MCF 10A (cell line): ENCODE results near the gene SPATA4. TPM values are rescaled to one million over a fixed set of nuclear protein-coding genes. Genes with fewer than 3 reads are reported as not detected.
"Not testable (repeated sequence)": the region's sequence is repeated elsewhere in the genome, so short reads cannot be mapped to it uniquely, and the experiment has no call there.

ENCODE experiments used
- BruUV-seq: library from RNA; stranded (reverse); fragments of 400-500 nt; replicated peaks from 2 replicates; lab custom pipeline; 2021; lab: Mats Ljungman, UMichigan
- CTCF ChIA-PET: fragments of 300-600 bp; sonication (Branson Sonifier 250); formaldehyde crosslinking; extraction: SDS; loops from one replicate; lab custom pipeline; 2021; ENCODE audit warnings: antibody characterized with exemption, inconsistent platforms; lab: Yijun Ruan, JAX
- POLR2A ChIA-PET: fragments of 300-600, 350-650 bp; sonication (Branson Sonifier 250); formaldehyde crosslinking; extraction: SDS; loops from one replicate; lab custom pipeline; 2020; ENCODE audit warnings: antibody characterized with exemption, inconsistent platforms; lab: Yijun Ruan, JAX
- DNase-seq: peaks from one replicate; pipeline ENCODE4 v3.0.0-alpha.2; 2018; ENCODE audit not compliant: unreplicated experiment
- H3K27ac Mint-ChIP-seq: one replicate; pipeline ENCODE4 v1.8.0; 2022; ENCODE audit warnings: mild to moderate bottlenecking, low read depth, mixed read lengths; ENCODE audit not compliant: unreplicated experiment
- H3K27me3 Mint-ChIP-seq: one replicate; pipeline ENCODE4 v1.8.0; 2022; ENCODE audit warnings: mixed read lengths; ENCODE audit not compliant: insufficient read depth, unreplicated experiment
- H3K36me3 Mint-ChIP-seq: one replicate; pipeline ENCODE4 v1.8.0; 2022; ENCODE audit warnings: mild to moderate bottlenecking, moderate library complexity, mixed read lengths; ENCODE audit not compliant: insufficient read depth, unreplicated experiment
- H3K4me1 Mint-ChIP-seq: one replicate; pipeline ENCODE4 v1.8.0; 2022; ENCODE audit warnings: mixed read lengths; ENCODE audit not compliant: insufficient read depth, unreplicated experiment
- H3K4me3 Mint-ChIP-seq: one replicate; pipeline ENCODE4 v1.8.0; 2022; ENCODE audit warnings: mild to moderate bottlenecking, moderate library complexity, mixed read lengths; ENCODE audit not compliant: unreplicated experiment
- H3K9me3 Mint-ChIP-seq: one replicate; pipeline ENCODE4 v1.8.0; 2022; ENCODE audit warnings: mixed read lengths; ENCODE audit not compliant: unreplicated experiment
- CTCF ChIP-seq: fragments of 200-600 bp; IDR thresholded peaks from one replicate; pipeline ENCODE4 v1.8.0; 2022; ENCODE audit warnings: antibody characterized with exemption, mild to moderate bottlenecking; ENCODE audit not compliant: unreplicated experiment
- intact Hi-C: fragments of 100-400 bp; cut with micrococcal nuclease; formaldehyde crosslinking; loops from 2 replicates; pipeline ENCODE4 v1.14.1; 2022
- total RNA-seq: library from RNA; stranded (reverse); gene quantifications from 2 replicates; pipeline ENCODE4 v1.2.3, GENCODE V29; 2022

SPATA4 gene
- total RNA-seq, 1 experiment from 2014 or later: 0.21 TPM

- DNase-seq: no peak
- no peak for TF ChIP-seq CTCF
- ChIA-PET CTCF (interaction anchor here (1.0 kb wide), 1 partner anchor 17 kb away, joined by 3 read pairs; no protein-coding TSS in a partner anchor), POLR2A (no interaction called here)
- Mint-ChIP-seq H3K4me1 (no peaks in the 10 kb centered on the region), H3K27me3 (no peaks in the 10 kb centered on the region), H3K4me3 (no peak overlapping the region), H3K36me3 (no peaks in the 10 kb centered on the region), H3K9me3 (peaks cover 3% of the 10 kb centered on the region), H3K27ac (no peak overlapping the region)
- intact Hi-C loops: no loop called here
- no TSS peak for BruUV-seq
These were observed 22.1 kb upstream of the SPATA4 start for GRCh38 chr4:176217510-176217909.

GRCh38 chr4:176212351-176212750 is 17.0 kb upstream of the SPATA4 start:
- H3K4me3 Mint-ChIP-seq, H3K27me3 Mint-ChIP-seq, DNase-seq, H3K4me1 Mint-ChIP-seq, H3K9me3 Mint-ChIP-seq, intact Hi-C loops, H3K27ac Mint-ChIP-seq, BruUV-seq, POLR2A ChIA-PET, H3K36me3 Mint-ChIP-seq: not testable (repeated sequence)
- CTCF ChIA-PET: interaction anchor here (0.7 kb wide), 1 partner anchor 172 kb away, joined by 3 read pairs; no protein-coding TSS in a partner anchor

- Mint-ChIP-seq H3K4me3 (no peak overlapping the region), H3K4me1 (no peaks in the 10 kb centered on the region), H3K36me3 (no peaks in the 10 kb centered on the region), H3K9me3 (peaks cover 9% of the 10 kb centered on the region), H3K27me3 (no peaks in the 10 kb centered on the region), H3K27ac (no peak overlapping the region)
- intact Hi-C loops: no loop called here
- TF ChIP-seq CTCF: no peak
- no TSS peak for BruUV-seq
- POLR2A ChIA-PET: interaction anchor here (1.2 kb wide), 1 partner anchor 26 kb away, joined by 5 read pairs; no protein-coding TSS in a partner anchor
- CTCF ChIA-PET: no interaction called here
- no peak for DNase-seq
These were observed 15.4 kb upstream of the SPATA4 start for GRCh38 chr4:176210579-176211296.

- no peaks in the 10 kb centered on the region for H3K4me1 Mint-ChIP-seq
- no peak for TF ChIP-seq CTCF
- no peaks in the 10 kb centered on the region for H3K36me3 Mint-ChIP-seq
- H3K27ac Mint-ChIP-seq: no peak overlapping the region
- H3K27me3 Mint-ChIP-seq: no peaks in the 10 kb centered on the region
- H3K9me3 Mint-ChIP-seq: peaks cover 9% of the 10 kb centered on the region
- POLR2A ChIA-PET: interaction anchor here (1.2 kb wide), 1 partner anchor 25 kb away, joined by 5 read pairs; no protein-coding TSS in a partner anchor
- DNase-seq: no peak
- CTCF ChIA-PET: interaction anchor here (0.7 kb wide), 1 partner anchor 13 kb away, joined by 3 read pairs; no protein-coding TSS in a partner anchor
- intact Hi-C loops: no loop called here
- no TSS peak for BruUV-seq
- no peak overlapping the region for H3K4me3 Mint-ChIP-seq
These were observed 14.7 kb upstream of the SPATA4 start for GRCh38 chr4:176210101-176210500.
